Measurements from ENCODE around the gene ATP2C2.

GRCh38 chr16:84446084-84446483 is 77.7 kb downstream of the ATP2C2 start:
- TF ChIP-seq POLR2A (IDR thresholded peaks at IDR 0.05) (no peak), CTCF (IDR thresholded peaks at IDR 0.05) (no peak)

Data from heart left ventricle (tissue), 13 donors.